Endodermal cell (in vitro differentiated cells): Measurements from ENCODE around the gene BRD7. TPM values are rescaled to one million over a fixed set of nuclear protein-coding genes. Genes with fewer than 3 reads are reported as not detected.

ENCODE experiments used
- DNase-seq: peaks from one replicate; pipeline ENCODE4 v3.0.0-alpha.2; 2017
- H3K27ac ChIP-seq: 2 replicates; pipeline ENCODE4 v1.5.1; 2013; ENCODE audit warnings: mild to moderate bottlenecking, low read depth, low read length, moderate library complexity
- H3K27me3 ChIP-seq: 2 replicates; pipeline ENCODE4 v1.6.1; 2013; ENCODE audit warnings: mild to moderate bottlenecking, low read length, moderate library complexity; ENCODE audit not compliant: insufficient read depth, control insufficient read depth, poor library complexity, severe bottlenecking
- H3K36me3 ChIP-seq: 2 replicates; pipeline ENCODE4 v1.7.0; 2013; ENCODE audit warnings: mild to moderate bottlenecking, low read length, moderate library complexity; ENCODE audit not compliant: control insufficient read depth, insufficient read depth
- H3K4me1 ChIP-seq: one replicate; pipeline ENCODE4 v1.7.0; 2013; ENCODE audit warnings: low read length; ENCODE audit not compliant: control insufficient read depth, insufficient read depth
- H3K4me3 ChIP-seq: 2 replicates; pipeline ENCODE4 v1.5.1; 2013; ENCODE audit warnings: mild to moderate bottlenecking, low read length, moderate library complexity
- H3K9ac ChIP-seq: 2 replicates; pipeline ENCODE4 v1.6.1; 2013; ENCODE audit warnings: mild to moderate bottlenecking, low read length, moderate library complexity; ENCODE audit not compliant: poor library complexity, severe bottlenecking; ENCODE audit errors: extremely low read depth
- H3K9me3 ChIP-seq: 2 replicates; pipeline ENCODE4 v1.6.1; 2013; ENCODE audit warnings: mild to moderate bottlenecking, low read length, moderate library complexity; ENCODE audit not compliant: control insufficient read depth
- H3K27ac Mint-ChIP-seq: 2 replicates; pipeline ENCODE4 v1.8.0; 2020; ENCODE audit warnings: mixed read lengths
- H3K27me3 Mint-ChIP-seq: 2 replicates; pipeline ENCODE4 v1.8.0; 2021; ENCODE audit warnings: mild to moderate bottlenecking, mixed read lengths; ENCODE audit not compliant: insufficient read depth
- H3K36me3 Mint-ChIP-seq: 2 replicates; pipeline ENCODE4 v1.8.0; 2020; ENCODE audit warnings: low read depth, mixed read lengths
- H3K4me1 Mint-ChIP-seq: 2 replicates; pipeline ENCODE4 v1.8.0; 2020; ENCODE audit warnings: mixed read lengths
- H3K4me3 Mint-ChIP-seq: 2 replicates; pipeline ENCODE4 v1.8.0; 2020; ENCODE audit warnings: mild to moderate bottlenecking, moderate library complexity, mixed read lengths
- H3K9me3 Mint-ChIP-seq: 2 replicates; pipeline ENCODE4 v1.8.0; 2020; ENCODE audit warnings: mild to moderate bottlenecking, mixed read lengths
- WGBS, 2 experiments: methylation state at CpG; one replicate each; pipeline versions ENCODE4 v1.1.5 to v1.1.7; 2013; ENCODE audit warnings: missing lambda C conversion rate in 2 of 2, mixed read lengths in 1 of 2; ENCODE audit not compliant: insufficient coverage in 1 of 2, insufficient read length in 1 of 2; 5-methylcytosine and 5-hydroxymethylcytosine counted together
- total RNA-seq, 2 donors: library from RNA; stranded (reverse); fragmentation: NEBNext Ultra II Directional in 1 of 2; extraction: Animal tissue kit (Norgen Biotek cat#: 25700) in 1 of 2; gene quantifications; 2 replicates in 1 of 2; 3 replicates in 1 of 2; pipeline ENCODE4 v1.2.1, GENCODE V29; 2021
- TF ChIP-seq, protein P1 (sequence below): fragments of 200-600 bp; sonication (generic); conservative IDR thresholded peaks from 2 replicates; pipeline ENCODE4 v1.5.0; 2021; ENCODE audit warnings: antibody characterized with exemption, mild to moderate bottlenecking

BRD7 gene
- total RNA-seq, 2 donors from 2014 or later, result 125 to 163 TPM

DNA sequence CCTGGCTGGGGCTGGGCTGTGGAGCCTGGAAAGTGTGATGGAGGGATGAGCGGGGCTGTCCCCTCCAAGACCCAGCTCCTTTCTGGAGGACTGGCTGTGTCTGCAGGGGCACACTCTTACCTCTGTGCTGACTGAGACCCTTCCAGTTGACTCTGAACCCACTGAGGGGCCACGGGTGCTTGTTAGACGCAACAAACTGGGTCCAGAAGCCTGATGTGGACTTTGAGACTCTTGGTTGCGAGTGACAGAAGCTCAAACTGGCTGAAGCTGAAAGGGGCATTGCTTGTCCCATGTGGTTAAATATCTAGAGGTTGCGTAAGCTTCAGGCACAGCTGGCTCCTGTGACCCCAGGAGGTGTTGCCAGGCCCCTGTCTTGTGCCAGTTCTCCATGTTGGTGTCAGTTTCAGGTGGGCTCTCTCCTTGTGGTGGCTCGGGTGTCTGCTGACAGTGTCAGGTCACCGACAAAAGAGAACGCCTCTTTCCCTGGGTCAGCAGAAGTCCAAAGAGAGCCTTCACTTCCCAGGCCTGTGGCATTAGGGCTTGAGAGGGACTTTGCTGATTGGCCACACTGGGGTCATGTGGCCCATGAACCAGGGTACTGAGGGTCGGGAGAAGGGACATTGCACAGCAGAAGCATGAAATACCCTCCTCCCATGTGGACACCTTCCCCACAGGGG is 85.7 kb downstream of the BRD7 start:
- H3K27me3 Mint-ChIP-seq, result no peaks in the 10 kb centered on the region
- no peak overlapping the region for H3K27ac ChIP-seq
- no peaks in the 10 kb centered on the region for H3K36me3 ChIP-seq
- TF ChIP-seq, protein P1, sequence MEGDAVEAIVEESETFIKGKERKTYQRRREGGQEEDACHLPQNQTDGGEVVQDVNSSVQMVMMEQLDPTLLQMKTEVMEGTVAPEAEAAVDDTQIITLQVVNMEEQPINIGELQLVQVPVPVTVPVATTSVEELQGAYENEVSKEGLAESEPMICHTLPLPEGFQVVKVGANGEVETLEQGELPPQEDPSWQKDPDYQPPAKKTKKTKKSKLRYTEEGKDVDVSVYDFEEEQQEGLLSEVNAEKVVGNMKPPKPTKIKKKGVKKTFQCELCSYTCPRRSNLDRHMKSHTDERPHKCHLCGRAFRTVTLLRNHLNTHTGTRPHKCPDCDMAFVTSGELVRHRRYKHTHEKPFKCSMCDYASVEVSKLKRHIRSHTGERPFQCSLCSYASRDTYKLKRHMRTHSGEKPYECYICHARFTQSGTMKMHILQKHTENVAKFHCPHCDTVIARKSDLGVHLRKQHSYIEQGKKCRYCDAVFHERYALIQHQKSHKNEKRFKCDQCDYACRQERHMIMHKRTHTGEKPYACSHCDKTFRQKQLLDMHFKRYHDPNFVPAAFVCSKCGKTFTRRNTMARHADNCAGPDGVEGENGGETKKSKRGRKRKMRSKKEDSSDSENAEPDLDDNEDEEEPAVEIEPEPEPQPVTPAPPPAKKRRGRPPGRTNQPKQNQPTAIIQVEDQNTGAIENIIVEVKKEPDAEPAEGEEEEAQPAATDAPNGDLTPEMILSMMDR, result no peak
- peaks cover 14% of the 10 kb centered on the region for H3K9me3 Mint-ChIP-seq
- no peak overlapping the region for H3K27ac Mint-ChIP-seq
- H3K4me1 ChIP-seq, result peaks cover 5% of the 10 kb centered on the region
- H3K36me3 Mint-ChIP-seq, result peaks cover 5% of the 10 kb centered on the region
- H3K4me3 ChIP-seq, result no peak overlapping the region
- 92 to 96% methylated on average over 6 to 9 of the region's 9 CpGs for WGBS, 2 experiments
- H3K4me1 Mint-ChIP-seq, result peaks cover 8% of the 10 kb centered on the region
- H3K27me3 ChIP-seq, result no peaks in the 10 kb centered on the region
- H3K4me3 Mint-ChIP-seq, result no peak overlapping the region
- DNase-seq, result no peak
- H3K9me3 ChIP-seq, result peaks cover 9% of the 10 kb centered on the region
- H3K9ac ChIP-seq, result no peak overlapping the region

DNA sequence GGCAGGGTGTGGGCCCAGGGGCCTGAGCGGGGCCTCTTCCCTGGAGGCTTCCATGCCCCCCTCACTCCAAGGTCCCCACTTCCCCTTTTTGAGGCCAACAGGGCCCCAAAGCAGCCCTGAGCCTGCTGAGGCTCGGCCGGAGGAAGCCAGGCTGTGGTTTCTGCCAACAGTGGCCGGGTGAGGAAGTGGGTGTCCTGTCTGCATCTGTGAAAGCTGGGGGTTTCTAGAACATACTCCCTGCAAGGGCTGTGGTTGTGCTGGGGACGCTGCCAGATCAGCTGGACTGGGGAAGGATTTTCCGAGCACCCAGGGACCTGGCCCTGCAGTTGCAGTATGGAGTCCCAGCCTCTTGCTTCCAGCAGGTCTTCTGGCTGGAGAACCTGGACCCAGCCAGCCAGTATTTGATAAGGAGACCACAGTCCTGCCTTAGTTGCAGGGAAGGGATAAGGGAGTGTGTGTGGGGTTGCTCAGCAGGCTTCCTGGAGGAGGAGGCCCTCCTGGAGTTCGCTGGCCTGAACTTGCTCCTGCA is 86.7 kb downstream of the BRD7 start:
- Mint-ChIP-seq H3K9me3 (peaks cover 16% of the 10 kb centered on the region), H3K4me1 (peaks cover 8% of the 10 kb centered on the region), H3K4me3 (no peak overlapping the region), H3K27me3 (no peaks in the 10 kb centered on the region), H3K27ac (no peak overlapping the region), H3K36me3 (peaks cover 5% of the 10 kb centered on the region)
- no peak for DNase-seq
- Histone ChIP-seq H3K9ac (no peak overlapping the region), H3K36me3 (no peaks in the 10 kb centered on the region), H3K9me3 (peaks cover 9% of the 10 kb centered on the region), H3K27ac (no peak overlapping the region), H3K4me1 (peaks cover 5% of the 10 kb centered on the region), H3K27me3 (no peaks in the 10 kb centered on the region), H3K4me3 (no peak overlapping the region)
- TF ChIP-seq, protein P1, result no peak
- WGBS, 2 experiments, result 88 to 90% methylated on average over 4 to 7 of the region's 7 CpGs

DNA sequence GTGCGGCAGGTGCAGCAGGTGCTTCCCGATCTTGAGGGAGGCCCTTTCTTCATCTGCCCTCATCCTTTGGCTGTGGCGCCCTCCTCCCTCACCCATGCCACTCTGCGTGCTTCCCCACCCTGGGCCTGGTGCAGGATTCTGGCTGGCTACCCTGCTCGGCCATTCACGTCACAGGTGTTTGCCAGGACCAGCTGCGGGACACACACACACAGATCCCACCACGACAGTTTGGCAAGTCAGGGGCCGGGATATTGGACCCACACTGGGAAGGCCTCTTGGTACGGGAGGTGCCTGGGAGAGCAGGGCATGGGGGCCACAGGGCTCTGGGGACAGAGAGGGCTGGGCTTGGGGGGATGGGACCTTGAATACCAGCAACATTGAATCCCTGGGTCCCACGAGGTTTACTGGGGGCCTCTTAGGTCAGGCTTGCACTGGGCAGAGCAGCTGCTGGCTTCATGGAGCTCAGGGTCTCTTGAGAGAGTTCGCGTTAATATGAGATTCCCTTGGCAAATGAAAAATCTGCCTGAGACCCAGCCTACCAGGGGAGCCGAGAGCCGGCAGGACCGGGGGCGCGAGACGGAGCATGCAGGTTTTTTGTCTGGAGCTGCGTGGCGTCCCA is 87.3 kb downstream of the BRD7 start:
- Mint-ChIP-seq H3K9me3 (peaks cover 11% of the 10 kb centered on the region), H3K4me1 (peaks cover 8% of the 10 kb centered on the region), H3K36me3 (peaks cover 2% of the 10 kb centered on the region), H3K27ac (no peak overlapping the region), H3K27me3 (no peaks in the 10 kb centered on the region), H3K4me3 (no peak overlapping the region)
- Histone ChIP-seq H3K27ac (no peak overlapping the region), H3K36me3 (no peaks in the 10 kb centered on the region), H3K9me3 (peaks cover 4% of the 10 kb centered on the region), H3K9ac (no peak overlapping the region), H3K4me3 (no peak overlapping the region), H3K27me3 (no peaks in the 10 kb centered on the region), H3K4me1 (peaks cover 5% of the 10 kb centered on the region)
- 92 to 94% methylated on average over 17 to 21 of the region's 21 CpGs for whole genome bisulfite sequencing, 2 experiments
- DNase-seq, result no peak
- TF ChIP-seq, protein P1, result no peak
